ENCODE measurements around the gene LMBRD2.

DNA sequence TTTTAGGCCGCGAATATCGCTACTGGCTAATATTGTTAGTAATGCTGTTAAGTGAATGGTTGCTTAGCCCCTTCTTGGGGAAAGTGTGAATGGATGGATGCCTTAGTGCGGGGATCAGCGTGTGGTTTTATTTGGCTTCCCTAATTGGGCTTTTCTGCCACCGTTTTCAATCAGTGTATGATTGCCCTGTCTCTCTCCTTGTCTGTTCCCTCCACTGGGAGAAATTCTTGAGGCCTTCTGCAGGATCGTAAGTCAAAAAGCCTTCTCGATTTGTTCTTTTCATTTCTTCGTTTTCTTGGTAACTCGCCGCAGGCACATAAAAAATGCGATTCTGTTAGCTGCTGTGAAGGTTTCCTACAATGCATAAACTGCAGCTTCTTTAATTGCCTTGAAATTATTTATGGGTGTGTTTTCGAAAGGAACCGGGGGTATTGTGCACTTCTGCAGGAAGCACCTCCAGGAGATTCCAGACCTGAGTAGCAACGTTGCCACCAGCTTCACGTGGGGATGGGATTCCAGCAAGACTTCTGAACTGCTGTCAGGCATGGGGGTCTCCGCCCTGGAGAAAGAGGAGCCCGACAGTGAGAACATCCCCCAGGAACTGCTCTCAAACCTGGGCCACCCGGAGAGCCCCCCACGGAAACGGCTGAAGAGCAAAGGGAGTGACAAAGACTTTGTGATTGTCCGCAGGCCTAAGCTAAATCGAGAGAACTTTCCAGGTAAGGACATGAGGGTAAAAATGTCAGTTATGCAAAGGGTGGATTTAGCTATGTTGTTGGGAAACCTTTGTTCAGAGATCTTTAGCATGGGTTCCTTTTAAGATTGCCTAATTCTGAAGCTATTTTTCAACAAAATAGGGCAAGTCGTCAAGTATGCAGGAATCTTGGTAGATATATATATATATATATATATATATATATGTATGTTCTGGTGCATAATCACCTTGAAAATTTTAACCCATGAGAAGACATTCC is 924 bp upstream of the LMBRD2 start:
- TF ChIP-seq, protein P1, sequence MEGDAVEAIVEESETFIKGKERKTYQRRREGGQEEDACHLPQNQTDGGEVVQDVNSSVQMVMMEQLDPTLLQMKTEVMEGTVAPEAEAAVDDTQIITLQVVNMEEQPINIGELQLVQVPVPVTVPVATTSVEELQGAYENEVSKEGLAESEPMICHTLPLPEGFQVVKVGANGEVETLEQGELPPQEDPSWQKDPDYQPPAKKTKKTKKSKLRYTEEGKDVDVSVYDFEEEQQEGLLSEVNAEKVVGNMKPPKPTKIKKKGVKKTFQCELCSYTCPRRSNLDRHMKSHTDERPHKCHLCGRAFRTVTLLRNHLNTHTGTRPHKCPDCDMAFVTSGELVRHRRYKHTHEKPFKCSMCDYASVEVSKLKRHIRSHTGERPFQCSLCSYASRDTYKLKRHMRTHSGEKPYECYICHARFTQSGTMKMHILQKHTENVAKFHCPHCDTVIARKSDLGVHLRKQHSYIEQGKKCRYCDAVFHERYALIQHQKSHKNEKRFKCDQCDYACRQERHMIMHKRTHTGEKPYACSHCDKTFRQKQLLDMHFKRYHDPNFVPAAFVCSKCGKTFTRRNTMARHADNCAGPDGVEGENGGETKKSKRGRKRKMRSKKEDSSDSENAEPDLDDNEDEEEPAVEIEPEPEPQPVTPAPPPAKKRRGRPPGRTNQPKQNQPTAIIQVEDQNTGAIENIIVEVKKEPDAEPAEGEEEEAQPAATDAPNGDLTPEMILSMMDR (IDR thresholded peaks at IDR 0.05 in 2 of 3, conservative IDR thresholded peaks at IDR 0.05 in 1 of 3; ENCODE audit: control insufficient read depth in 2 of 3, extremely low read depth in 1 of 3, insufficient read depth in 1 of 3, low read depth in 3 of 3, low read length in 3 of 3), result no peak
- TF ChIP-seq POLR2AphosphoS5 (IDR thresholded peaks at IDR 0.05; ENCODE audit: low read length), result no peak
- TF ChIP-seq, protein P2, sequence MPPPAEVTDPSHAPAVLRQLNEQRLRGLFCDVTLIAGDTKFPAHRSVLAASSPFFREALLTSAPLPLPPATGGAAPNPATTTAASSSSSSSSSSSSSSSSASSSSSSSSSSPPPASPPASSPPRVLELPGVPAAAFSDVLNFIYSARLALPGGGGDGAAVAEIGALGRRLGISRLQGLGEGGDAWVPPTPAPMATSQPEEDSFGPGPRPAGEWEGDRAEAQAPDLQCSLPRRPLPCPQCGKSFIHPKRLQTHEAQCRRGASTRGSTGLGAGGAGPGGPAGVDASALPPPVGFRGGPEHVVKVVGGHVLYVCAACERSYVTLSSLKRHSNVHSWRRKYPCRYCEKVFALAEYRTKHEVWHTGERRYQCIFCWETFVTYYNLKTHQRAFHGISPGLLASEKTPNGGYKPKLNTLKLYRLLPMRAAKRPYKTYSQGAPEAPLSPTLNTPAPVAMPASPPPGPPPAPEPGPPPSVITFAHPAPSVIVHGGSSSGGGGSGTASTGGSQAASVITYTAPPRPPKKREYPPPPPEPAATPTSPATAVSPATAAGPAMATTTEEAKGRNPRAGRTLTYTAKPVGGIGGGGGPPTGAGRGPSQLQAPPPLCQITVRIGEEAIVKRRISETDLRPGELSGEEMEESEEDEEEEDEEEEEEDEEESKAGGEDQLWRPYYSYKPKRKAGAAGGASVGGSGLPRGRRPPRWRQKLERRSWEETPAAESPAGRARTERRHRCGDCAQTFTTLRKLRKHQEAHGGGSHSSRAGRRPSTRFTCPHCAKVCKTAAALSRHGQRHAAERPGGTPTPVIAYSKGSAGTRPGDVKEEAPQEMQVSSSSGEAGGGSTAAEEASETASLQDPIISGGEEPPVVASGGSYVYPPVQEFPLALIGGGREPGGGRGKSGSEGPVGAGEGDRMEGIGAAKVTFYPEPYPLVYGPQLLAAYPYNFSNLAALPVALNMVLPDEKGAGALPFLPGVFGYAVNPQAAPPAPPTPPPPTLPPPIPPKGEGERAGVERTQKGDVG (CRISPR knock-in tag; IDR thresholded peaks at IDR 0.05), result no peak
- TF ChIP-seq, protein P3, sequence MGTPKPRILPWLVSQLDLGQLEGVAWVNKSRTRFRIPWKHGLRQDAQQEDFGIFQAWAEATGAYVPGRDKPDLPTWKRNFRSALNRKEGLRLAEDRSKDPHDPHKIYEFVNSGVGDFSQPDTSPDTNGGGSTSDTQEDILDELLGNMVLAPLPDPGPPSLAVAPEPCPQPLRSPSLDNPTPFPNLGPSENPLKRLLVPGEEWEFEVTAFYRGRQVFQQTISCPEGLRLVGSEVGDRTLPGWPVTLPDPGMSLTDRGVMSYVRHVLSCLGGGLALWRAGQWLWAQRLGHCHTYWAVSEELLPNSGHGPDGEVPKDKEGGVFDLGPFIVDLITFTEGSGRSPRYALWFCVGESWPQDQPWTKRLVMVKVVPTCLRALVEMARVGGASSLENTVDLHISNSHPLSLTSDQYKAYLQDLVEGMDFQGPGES (IDR thresholded peaks at IDR 0.05), result no peak
